Endothelial cell (in vitro differentiated cells): ENCODE measurements around the gene RIMS1. TPM values are rescaled to one million over a fixed set of nuclear protein-coding genes. Genes with fewer than 3 reads are reported as not detected.

Experiments
- DNase-seq: peaks from one replicate; pipeline ENCODE4 v3.0.0; 2021; ENCODE audit warnings: low spot score
- H3K27ac Mint-ChIP-seq: one replicate; pipeline ENCODE4 v1.8.0; 2021; ENCODE audit warnings: mixed read lengths, inconsistent platforms; ENCODE audit not compliant: unreplicated experiment
- H3K27me3 Mint-ChIP-seq: one replicate; pipeline ENCODE4 v1.8.0; 2021; ENCODE audit warnings: mild to moderate bottlenecking, moderate library complexity, mixed read lengths, inconsistent platforms; ENCODE audit not compliant: unreplicated experiment
- H3K36me3 Mint-ChIP-seq: one replicate; pipeline ENCODE4 v1.8.0; 2021; ENCODE audit warnings: mild to moderate bottlenecking, low read depth, mixed read lengths, inconsistent platforms; ENCODE audit not compliant: unreplicated experiment
- H3K4me1 Mint-ChIP-seq: one replicate; pipeline ENCODE4 v1.8.0; 2021; ENCODE audit warnings: mild to moderate bottlenecking, mixed read lengths, inconsistent platforms; ENCODE audit not compliant: unreplicated experiment
- H3K4me3 Mint-ChIP-seq: one replicate; pipeline ENCODE4 v1.8.0; 2021; ENCODE audit warnings: mild to moderate bottlenecking, mixed read lengths, inconsistent platforms; ENCODE audit not compliant: unreplicated experiment
- H3K9me3 Mint-ChIP-seq: one replicate; pipeline ENCODE4 v1.8.0; 2021; ENCODE audit warnings: mixed read lengths, inconsistent platforms; ENCODE audit not compliant: unreplicated experiment
- CTCF ChIP-seq: fragments of 200-600 bp; sonication (generic); IDR thresholded peaks from one replicate; pipeline ENCODE4 v1.5.0; 2021; ENCODE audit warnings: antibody characterized with exemption; ENCODE audit not compliant: unreplicated experiment
- total RNA-seq: library from RNA; stranded (reverse); fragmentation: NEBNext Ultra II Directional; extraction: Animal tissue kit (Norgen Biotek cat#: 25700); gene quantifications from one replicate; pipeline ENCODE4 v1.2.1, GENCODE V29; 2021; ENCODE audit not compliant: unreplicated experiment

Gene RIMS1
- total RNA-seq, 1 donor from 2014 or later: 1.8 TPM

GRCh38 chr6:72422171-72422570, 535.8 kb downstream of the RIMS1 start:
- Mint-ChIP-seq H3K36me3 (no peaks in the 10 kb centered on the region), H3K27me3 (peaks cover 2% of the 10 kb centered on the region), H3K9me3 (no peaks in the 10 kb centered on the region), H3K27ac (no peak overlapping the region), H3K4me3 (no peak overlapping the region), H3K4me1 (peaks cover 23% of the 10 kb centered on the region)
- no peak for TF ChIP-seq CTCF
- DNase-seq: no peak

GRCh38 chr6:72424476-72424875, 538.1 kb downstream of the RIMS1 start:
- no peak overlapping the region for H3K27ac Mint-ChIP-seq
- peaks cover 19% of the 10 kb centered on the region for H3K4me1 Mint-ChIP-seq
- no peak overlapping the region for H3K4me3 Mint-ChIP-seq
- TF ChIP-seq CTCF: no peak
- no peaks in the 10 kb centered on the region for H3K9me3 Mint-ChIP-seq
- no peak for DNase-seq
- no peaks in the 10 kb centered on the region for H3K36me3 Mint-ChIP-seq
- H3K27me3 Mint-ChIP-seq: peaks cover 2% of the 10 kb centered on the region

- Mint-ChIP-seq H3K4me1 (peaks cover 19% of the 10 kb centered on the region), H3K4me3 (no peak overlapping the region), H3K9me3 (no peaks in the 10 kb centered on the region), H3K36me3 (no peaks in the 10 kb centered on the region), H3K27me3 (peaks cover 2% of the 10 kb centered on the region), H3K27ac (no peak overlapping the region)
- no peak for TF ChIP-seq CTCF
- DNase-seq: no peak
These were observed 538.8 kb downstream of the RIMS1 start for GRCh38 chr6:72425003-72425681.

- Mint-ChIP-seq H3K27me3 (peaks cover 2% of the 10 kb centered on the region), H3K36me3 (no peaks in the 10 kb centered on the region), H3K27ac (no peak overlapping the region), H3K4me3 (no peak overlapping the region), H3K4me1 (no peaks in the 10 kb centered on the region), H3K9me3 (no peaks in the 10 kb centered on the region)
- no peak for TF ChIP-seq CTCF
- no peak for DNase-seq
These were observed 554.3 kb downstream of the RIMS1 start for GRCh38 chr6:72440611-72441010.

- Mint-ChIP-seq H3K9me3 (no peaks in the 10 kb centered on the region), H3K27me3 (peaks cover 2% of the 10 kb centered on the region)
- TF ChIP-seq CTCF: no peak
These were observed 560.1 kb downstream of the RIMS1 start for GRCh38 chr6:72446430-72446829.

More at GRCh38 chr6:72446430-72446829, 560.1 kb downstream of the RIMS1 start:
- Mint-ChIP-seq H3K36me3 (no peaks in the 10 kb centered on the region), H3K27ac (no peak overlapping the region), H3K4me1 (no peaks in the 10 kb centered on the region), H3K4me3 (no peak overlapping the region)
- no peak for DNase-seq
